GM19438 (cell line): ENCODE data around the gene AGO3.

Source experiments
- ATAC-seq: cut with Tn5 transposase; IDR thresholded peaks from one replicate; pipeline ENCODE4 v1.9.1; 2021; ENCODE audit warnings: low read depth; ENCODE audit not compliant: unreplicated experiment

Gene AGO3

DNA sequence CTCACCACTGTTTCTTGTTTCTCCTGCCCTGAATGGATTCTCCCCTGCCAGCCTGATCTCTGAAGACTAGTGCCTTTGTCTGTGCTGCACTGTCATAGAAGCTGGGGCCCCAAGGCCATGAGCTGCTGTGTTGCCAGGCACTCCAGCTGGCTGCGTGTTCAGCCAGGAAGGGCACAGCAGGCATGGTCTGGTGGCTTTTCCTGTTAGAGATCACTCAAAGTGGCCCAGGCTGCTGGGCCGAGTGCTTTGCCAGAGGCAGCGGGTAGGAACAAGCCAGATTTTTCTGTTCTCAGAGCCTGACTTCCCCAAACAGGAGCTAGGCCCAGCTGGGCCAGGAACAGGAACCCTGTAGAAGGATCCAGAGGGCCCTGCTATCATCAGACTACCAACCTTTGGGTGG lies 163.0 kb downstream of the AGO3 start:
- ATAC-seq, result no peak

GRCh38 chr1:36094621-36095061 lies 163.7 kb downstream of the AGO3 start:
- ATAC-seq, result no peak

- no peak for ATAC-seq
Observed at GRCh38 chr1:36095760-36096405, 165.0 kb downstream of the AGO3 start.

DNA sequence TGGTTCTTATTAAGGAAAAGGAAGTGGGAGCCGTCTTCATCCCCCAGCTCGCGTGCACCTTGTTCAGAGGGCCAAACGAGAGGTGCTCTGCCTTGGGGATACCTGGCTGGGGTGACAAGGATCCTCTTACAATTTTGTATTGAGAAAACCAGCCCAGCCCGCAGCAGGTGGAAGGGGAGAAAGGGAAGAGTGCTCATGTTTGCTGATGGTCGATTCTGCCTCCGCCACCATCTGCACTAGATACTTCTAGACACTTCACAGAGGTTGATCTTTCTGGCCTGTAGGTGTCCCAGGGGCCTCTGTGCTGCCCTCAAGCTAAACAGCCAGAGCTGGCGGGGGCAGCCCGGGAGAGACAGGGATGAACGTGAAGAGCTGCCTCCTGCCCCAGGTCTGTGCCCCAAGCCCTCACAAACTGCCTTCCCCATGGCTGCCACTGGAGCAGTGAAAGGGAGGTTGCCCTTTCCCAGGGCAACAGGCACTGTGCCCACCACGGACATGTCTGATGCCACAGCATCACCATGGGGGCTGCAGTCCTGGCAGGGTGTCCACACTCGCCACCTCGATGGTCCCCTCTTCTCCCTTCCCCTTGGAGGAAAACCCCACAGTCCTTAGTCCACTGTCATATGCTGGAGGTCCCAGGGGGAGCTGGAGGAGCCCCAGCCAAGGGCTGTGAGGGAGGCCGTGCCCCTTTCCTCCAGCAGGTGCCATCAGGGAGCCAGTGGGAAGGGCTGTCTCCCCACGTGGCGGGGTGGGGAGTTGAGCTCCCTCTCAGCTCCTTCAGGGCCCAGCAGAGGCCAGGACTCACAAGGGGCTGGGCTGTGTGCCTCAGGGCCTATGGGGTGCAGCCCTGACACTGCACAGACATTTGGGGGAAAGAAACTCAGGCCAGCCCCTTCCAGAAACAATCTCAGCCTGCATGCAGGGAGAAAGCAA lies 165.9 kb downstream of the AGO3 start:
- ATAC-seq, result no peak

GRCh38 chr1:36097693-36098585 lies 167.0 kb downstream of the AGO3 start:
- ATAC-seq, result no peak

GRCh38 chr1:36098650-36099365 lies 167.9 kb downstream of the AGO3 start:
- no peak for ATAC-seq

DNA sequence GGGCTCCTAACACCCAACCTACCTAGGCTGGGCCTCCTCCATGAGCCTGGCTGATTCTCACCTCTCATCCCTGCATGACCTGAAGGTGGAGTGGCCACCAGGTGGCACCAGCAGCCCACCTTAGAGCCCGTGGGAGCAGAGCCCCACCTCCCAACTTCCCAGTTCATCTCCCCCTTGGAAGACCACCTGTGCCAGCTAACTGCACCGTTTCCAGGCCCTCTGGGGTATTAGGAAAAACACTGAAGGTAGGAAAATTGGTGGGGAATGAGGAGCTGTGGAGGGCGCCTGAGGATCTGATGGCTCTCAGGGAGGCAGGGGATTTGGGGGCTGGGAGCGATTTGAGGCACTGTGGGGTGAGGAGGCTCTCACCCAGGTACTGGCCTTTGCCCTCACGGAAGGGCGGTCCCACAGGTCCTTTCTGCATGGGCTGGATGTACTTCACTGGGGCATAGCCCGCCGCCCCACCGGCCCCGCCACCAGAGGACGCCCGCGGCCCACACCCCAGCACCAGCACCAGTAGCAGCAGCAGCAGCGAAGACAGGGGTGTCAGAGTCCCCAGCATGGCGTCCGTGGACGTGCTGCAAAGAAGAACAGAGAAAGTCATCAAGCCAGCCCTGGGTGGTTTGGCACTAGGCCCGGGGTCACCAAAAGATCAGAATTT lies 168.9 kb downstream of the AGO3 start:
- ATAC-seq, result no peak

DNA sequence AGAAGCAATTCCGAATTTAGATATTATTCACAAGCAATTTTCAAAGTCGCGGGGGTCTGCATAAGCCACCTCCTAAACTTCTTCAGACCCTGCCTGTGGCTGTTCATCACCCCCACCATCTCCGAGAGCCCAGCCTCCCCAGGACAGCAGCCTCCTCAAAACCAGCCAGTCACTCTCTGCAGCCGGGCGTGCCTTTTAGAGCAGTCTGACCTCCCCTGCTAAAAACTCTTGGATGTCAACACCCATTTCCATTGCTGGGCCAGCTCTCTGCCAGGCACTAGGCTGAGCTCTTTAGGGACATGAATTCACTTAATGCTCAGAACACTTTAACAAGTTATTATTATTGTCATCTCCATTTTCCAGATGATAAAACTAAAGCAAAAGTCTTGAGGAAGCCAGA lies 169.5 kb downstream of the AGO3 start:
- ATAC-seq, result no peak

DNA sequence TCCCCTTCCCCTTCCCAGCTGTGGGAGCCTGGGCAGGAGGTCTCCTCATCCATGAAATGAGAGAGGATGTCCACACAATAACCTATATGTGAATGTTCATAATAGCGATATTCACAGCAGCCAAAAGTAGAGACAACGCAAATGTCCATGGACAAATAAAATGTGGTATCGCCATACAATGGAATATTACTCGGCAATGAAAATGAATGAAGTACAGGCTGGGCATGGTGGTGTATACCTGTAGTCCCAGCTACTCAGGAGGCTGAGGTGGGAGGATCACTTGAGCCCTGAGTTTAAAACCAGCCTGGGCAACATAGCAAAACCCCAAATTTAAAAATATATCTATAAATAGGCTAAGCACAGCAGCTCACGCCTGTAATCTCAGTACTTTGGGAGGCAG lies 170.6 kb downstream of the AGO3 start:
- no peak for ATAC-seq

GRCh38 chr1:36106269-36106668 lies 175.4 kb downstream of the AGO3 start:
- no peak for ATAC-seq

DNA sequence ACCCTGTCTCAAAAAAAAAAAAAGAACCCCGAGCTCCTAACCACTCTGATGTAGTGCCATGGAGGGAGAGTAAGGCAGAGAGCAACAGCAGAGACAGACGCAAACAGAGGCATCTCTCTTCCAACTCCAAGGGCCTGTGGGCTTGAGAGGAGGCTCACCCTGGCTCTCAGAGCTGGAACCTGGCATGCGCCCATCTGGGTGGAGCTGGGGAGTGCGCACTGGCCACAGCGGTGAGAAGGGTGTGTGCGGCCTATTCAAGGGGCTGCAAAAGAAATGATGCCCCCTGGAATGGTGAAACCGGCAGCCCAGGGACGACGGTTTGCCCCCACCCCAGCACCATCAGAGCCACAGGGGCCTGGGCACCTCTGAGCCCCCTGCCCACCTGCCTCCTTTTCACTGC lies 176.5 kb downstream of the AGO3 start:
- no peak for ATAC-seq

GRCh38 chr1:36108314-36108713 lies 177.4 kb downstream of the AGO3 start:
- ATAC-seq, result no peak

DNA sequence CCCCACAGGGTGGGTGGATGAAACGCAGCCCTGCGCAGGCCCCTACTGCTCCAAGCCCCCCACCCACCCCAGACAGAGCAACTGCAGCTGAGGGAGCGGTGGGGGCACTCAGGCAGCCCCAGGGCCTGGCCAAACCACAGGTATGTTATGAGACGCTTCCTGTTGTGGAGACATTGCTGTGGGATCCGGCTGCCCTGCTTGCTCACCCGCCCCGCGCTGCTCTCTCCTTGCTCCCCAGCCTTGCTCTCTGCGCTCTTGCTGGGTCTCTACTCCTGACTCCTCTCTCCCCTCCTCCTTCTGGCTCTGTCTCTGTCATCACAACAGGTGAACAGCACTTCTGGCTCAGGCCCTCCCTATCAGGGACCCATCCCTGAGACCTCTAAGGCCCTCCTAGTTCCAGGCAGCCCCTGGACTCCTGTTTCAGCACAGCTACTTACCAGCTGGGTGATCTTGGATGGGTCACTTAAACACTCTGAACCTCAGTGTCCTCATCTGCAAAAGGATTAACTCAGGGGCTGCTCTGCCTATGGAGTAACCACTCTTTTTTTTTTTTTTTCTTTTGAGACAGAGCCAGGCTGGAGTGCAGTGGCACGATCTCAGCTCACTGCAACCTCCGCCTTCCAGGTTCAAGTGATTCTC lies 178.3 kb downstream of the AGO3 start:
- ATAC-seq, result no peak

GRCh38 chr1:36111151-36111550 lies 180.2 kb downstream of the AGO3 start:
- ATAC-seq, result no peak

DNA sequence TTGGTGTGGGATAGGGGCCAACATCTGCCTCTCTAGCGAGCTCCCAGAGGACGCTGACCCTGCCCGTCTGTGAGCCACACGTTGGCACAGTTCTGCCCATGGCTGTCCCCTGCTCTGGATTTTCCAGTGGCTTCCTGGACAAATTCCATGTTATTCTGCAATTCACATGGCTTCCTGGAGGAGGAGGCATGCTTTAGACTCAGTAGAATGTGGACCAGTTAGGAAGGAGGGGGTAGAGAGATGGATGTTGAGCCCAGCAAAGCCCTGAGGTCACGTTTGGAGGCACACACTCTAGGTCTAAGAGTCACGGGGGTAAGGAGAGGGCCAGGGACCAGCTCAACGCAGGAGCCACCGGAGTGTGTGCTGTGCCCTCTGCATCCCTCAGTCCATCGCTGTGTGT lies 181.9 kb downstream of the AGO3 start:
- ATAC-seq, result no peak

DNA sequence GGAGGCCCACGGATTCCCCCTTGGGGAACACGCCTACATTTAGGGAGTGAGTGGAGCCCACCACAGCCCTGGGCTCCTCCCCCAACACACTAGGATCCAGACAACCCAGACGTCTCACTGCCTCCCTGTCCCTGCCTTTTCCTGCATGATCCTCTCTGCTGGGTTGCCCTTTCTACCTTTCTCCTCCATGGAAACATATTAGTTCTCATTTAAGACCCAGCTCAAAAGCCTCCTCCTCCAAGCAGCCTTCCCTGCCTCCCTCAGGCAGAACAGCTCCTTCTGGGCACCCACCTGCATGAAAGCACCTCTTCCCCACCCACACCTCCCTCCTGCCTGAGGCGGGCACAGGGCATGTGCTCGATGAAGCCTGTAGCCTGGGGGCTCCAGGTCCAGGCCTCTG lies 183.5 kb downstream of the AGO3 start:
- no peak for ATAC-seq

GRCh38 chr1:36115200-36115669 lies 184.3 kb downstream of the AGO3 start:
- no peak for ATAC-seq

GRCh38 chr1:36115931-36116330 lies 185.0 kb downstream of the AGO3 start:
- no peak for ATAC-seq

- ATAC-seq, result no peak
Observed at GRCh38 chr1:36116901-36117300, 186.0 kb downstream of the AGO3 start.
